CD4-positive, alpha-beta T cell treated with Interleukin-15 for 4 hours (primary cell): ENCODE data around the gene MOB3B.

Experiments
- DNase-seq: peaks from one replicate; pipeline ENCODE4 v3.0.0-alpha.2; 2020; ENCODE audit warnings: low spot score

Gene MOB3B

GRCh38 chr9:27541740-27542139 is 12.1 kb upstream of the MOB3B start:
- DNase-seq: no peak

GRCh38 chr9:27540502-27540901 is 10.9 kb upstream of the MOB3B start:
- DNase-seq: no peak

- DNase-seq: no peak
Measured at GRCh38 chr9:27539479-27540441, 10.1 kb upstream of the MOB3B start.

GRCh38 chr9:27538647-27539046 is 9.0 kb upstream of the MOB3B start:
- no peak for DNase-seq

- DNase-seq: no peak
Measured at GRCh38 chr9:27537756-27538155, 8.1 kb upstream of the MOB3B start.

GRCh38 chr9:27537027-27537435 is 7.4 kb upstream of the MOB3B start:
- no peak for DNase-seq

- DNase-seq: no peak
Measured at GRCh38 chr9:27536168-27536567, 6.6 kb upstream of the MOB3B start.

- no peak for DNase-seq
Measured at GRCh38 chr9:27535701-27536118, 6.1 kb upstream of the MOB3B start.

- no peak for DNase-seq
Measured at GRCh38 chr9:27534658-27535209, 5.1 kb upstream of the MOB3B start.

GRCh38 chr9:27534131-27534530 is 4.5 kb upstream of the MOB3B start:
- no peak for DNase-seq

GRCh38 chr9:27533311-27533710 is 3.7 kb upstream of the MOB3B start:
- DNase-seq: no peak

GRCh38 chr9:27532046-27532445 is 2.4 kb upstream of the MOB3B start:
- no peak for DNase-seq

- no peak for DNase-seq
Measured at GRCh38 chr9:27530915-27531755, 1.5 kb upstream of the MOB3B start.

- DNase-seq: peak; percentile 21
Measured at GRCh38 chr9:27528886-27529315, 713 bp downstream of the MOB3B start.

- peak; percentile 25 for DNase-seq
Measured at GRCh38 chr9:27528076-27528885, 1.3 kb downstream of the MOB3B start.

- DNase-seq: no peak
Measured at GRCh38 chr9:27527702-27528075, 1.9 kb downstream of the MOB3B start.

GRCh38 chr9:27524236-27524635 is 5.4 kb downstream of the MOB3B start, which contains the start of gene IFNK:
Gene IFNK, plus strand, starts transcription at chr9:27524290. Its CDS starts 47 bp downstream, at chr9:27524337.
- no peak for DNase-seq

- DNase-seq: no peak
Measured at GRCh38 chr9:27523141-27523540, 6.5 kb downstream of the MOB3B start.

GRCh38 chr9:27520986-27521385 is 8.6 kb downstream of the MOB3B start:
- DNase-seq: no peak

- no peak for DNase-seq
Measured at GRCh38 chr9:27519466-27520465, 9.8 kb downstream of the MOB3B start.
